ENCODE measurements around the gene PARPBP. TPM values are rescaled to one million over a fixed set of nuclear protein-coding genes. Genes with fewer than 3 reads are reported as not detected.
"Not testable (repeated sequence)": the region's sequence is repeated elsewhere in the genome, so short reads cannot be mapped to it uniquely, and the experiment has no call there.

PARPBP gene
- polyA plus RNA-seq, 3 donors, result 0.68 to 1.8 (median 1.6) TPM

DNA sequence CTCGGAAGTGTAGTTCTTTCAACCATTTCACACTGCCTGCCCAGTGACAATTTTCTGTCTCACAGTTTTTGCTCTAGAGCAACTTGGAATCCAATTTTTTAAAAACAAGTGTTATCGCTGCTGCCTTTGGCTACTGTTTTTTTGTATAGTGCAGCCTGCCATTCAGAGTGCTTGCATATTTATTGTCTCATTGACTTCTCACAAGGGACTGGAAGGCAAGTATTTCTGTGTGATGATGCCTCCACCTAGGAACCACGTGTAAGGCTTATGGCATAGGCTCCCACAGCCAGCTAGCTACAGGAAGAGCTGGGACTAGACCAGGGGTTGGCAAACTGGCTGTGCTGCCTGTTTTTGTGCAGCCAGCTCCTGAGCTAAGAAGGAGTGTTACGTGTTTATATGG is 903 bp downstream of the PARPBP start:
- intact Hi-C loops (cut with micrococcal nuclease), result loop anchor here in 1 of 2 donors (5.0 kb wide), 1 partner anchor 59 kb away; the partner anchor contains the start of gene WASHC3
- no peaks in the 10 kb centered on the region for H3K27me3 Mint-ChIP-seq (ENCODE audit: low read depth in 3 of 3)
- TF ChIP-seq, protein P1, sequence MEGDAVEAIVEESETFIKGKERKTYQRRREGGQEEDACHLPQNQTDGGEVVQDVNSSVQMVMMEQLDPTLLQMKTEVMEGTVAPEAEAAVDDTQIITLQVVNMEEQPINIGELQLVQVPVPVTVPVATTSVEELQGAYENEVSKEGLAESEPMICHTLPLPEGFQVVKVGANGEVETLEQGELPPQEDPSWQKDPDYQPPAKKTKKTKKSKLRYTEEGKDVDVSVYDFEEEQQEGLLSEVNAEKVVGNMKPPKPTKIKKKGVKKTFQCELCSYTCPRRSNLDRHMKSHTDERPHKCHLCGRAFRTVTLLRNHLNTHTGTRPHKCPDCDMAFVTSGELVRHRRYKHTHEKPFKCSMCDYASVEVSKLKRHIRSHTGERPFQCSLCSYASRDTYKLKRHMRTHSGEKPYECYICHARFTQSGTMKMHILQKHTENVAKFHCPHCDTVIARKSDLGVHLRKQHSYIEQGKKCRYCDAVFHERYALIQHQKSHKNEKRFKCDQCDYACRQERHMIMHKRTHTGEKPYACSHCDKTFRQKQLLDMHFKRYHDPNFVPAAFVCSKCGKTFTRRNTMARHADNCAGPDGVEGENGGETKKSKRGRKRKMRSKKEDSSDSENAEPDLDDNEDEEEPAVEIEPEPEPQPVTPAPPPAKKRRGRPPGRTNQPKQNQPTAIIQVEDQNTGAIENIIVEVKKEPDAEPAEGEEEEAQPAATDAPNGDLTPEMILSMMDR (IDR thresholded peaks at IDR 0.05), result no peak
- H3K79me2 ChIP-seq (ENCODE audit: insufficient read depth, low read length), result peaks cover 55% of the 10 kb centered on the region
- H3K36me3 Mint-ChIP-seq, result peaks cover 22 to 25% of the 10 kb centered on the region in 2 donors
- peaks cover 19% of the 10 kb centered on the region for H3K4me1 Mint-ChIP-seq
- H3K9me3 ChIP-seq (replicated peaks in 1 of 2; ENCODE audit: control insufficient read depth in 1 of 2, insufficient read depth in 1 of 2, low read length in 2 of 2), result no peaks in the 10 kb centered on the region
- H3K36me3 ChIP-seq (replicated peaks in 1 of 2; ENCODE audit: control insufficient read depth in 1 of 2, insufficient read depth in 2 of 2, low read length in 2 of 2), result peaks cover 9 to 29% of the 10 kb centered on the region in 2 donors
- peak overlapping the region; percentile 91 for H3K4me3 Mint-ChIP-seq
- DNase-seq, result no peak
- 63% methylated on average over 4 of the region's 4 CpGs for WGBS (ENCODE audit: insufficient coverage)
- no peak overlapping the region for H3K9ac ChIP-seq (ENCODE audit: insufficient read depth, low read length, poor library complexity, severe bottlenecking)
- peak overlapping the region in 1 of 7 donors; percentile 56 for H3K27ac Mint-ChIP-seq
- H3K27ac ChIP-seq (ENCODE audit: low read depth in 1 of 2, low read length in 2 of 2), result no peak overlapping the region
- peaks cover 21 to 26% of the 10 kb centered on the region in 2 donors for H3K4me1 ChIP-seq (ENCODE audit: control insufficient read depth in 1 of 2, insufficient read depth in 2 of 2, low read length in 2 of 2)
- no peaks in the 10 kb centered on the region for H3K9me3 Mint-ChIP-seq
- no peaks in the 10 kb centered on the region for H3K27me3 ChIP-seq (ENCODE audit: control insufficient read depth in 2 of 2, insufficient read depth in 2 of 2, low read length in 2 of 2)
- H3K4me3 ChIP-seq (replicated peaks in 1 of 3; ENCODE audit: low read depth in 2 of 3, low read length in 3 of 3), result peak overlapping the region in 2 of 3 experiments; percentile 81 to 84
- peak overlapping the region; percentile 92 for H3K4me2 ChIP-seq (replicated peaks; ENCODE audit: extremely low read depth, low read length, poor library complexity, severe bottlenecking)
- H4K20me1 ChIP-seq (ENCODE audit: insufficient read depth, low read length), result no peaks in the 10 kb centered on the region
- H2AFZ ChIP-seq (ENCODE audit: insufficient read depth, low read depth, low read length, poor library complexity, severe bottlenecking), result peak overlapping the region; percentile 92

DNA sequence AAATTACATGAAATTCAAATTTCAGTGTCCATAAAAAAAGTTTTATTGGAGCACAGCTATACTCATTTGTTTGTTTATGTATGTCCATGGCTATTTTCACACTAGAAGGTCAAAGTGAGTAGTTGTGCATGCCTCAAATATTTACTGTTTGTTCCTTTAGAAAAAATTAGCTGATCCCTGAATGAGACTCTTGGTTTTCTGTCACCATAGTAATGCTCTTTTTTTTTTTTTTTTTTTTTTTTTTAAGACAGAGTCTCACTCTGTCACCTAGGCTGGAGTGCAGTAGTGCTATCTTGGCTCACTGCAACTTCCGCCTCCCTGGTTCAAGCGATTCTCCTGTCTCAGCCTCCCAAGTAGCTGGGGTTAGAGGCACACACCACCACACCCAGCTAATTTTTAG is 1.3 kb downstream of the PARPBP start:
- H3K4me2 ChIP-seq (replicated peaks; ENCODE audit: extremely low read depth, low read length, poor library complexity, severe bottlenecking); H3K4me3 ChIP-seq (replicated peaks in 1 of 3; ENCODE audit: low read depth in 2 of 3, low read length in 3 of 3); DNase-seq; H3K9me3 ChIP-seq (replicated peaks in 1 of 2; ENCODE audit: control insufficient read depth in 1 of 2, insufficient read depth in 1 of 2, low read length in 2 of 2); H3K27ac ChIP-seq (ENCODE audit: low read depth in 1 of 2, low read length in 2 of 2); H3K27me3 ChIP-seq (ENCODE audit: control insufficient read depth in 2 of 2, insufficient read depth in 2 of 2, low read length in 2 of 2); H4K20me1 ChIP-seq (ENCODE audit: insufficient read depth, low read length); H3K9me3 Mint-ChIP-seq; H3K9ac ChIP-seq (ENCODE audit: insufficient read depth, low read length, poor library complexity, severe bottlenecking); H3K4me3 Mint-ChIP-seq; H3K27me3 Mint-ChIP-seq (ENCODE audit: low read depth in 3 of 3): not testable (repeated sequence)
- peaks cover 21 to 26% of the 10 kb centered on the region in 2 donors for H3K4me1 ChIP-seq (ENCODE audit: control insufficient read depth in 1 of 2, insufficient read depth in 2 of 2, low read length in 2 of 2)
- peaks cover 11 to 29% of the 10 kb centered on the region in 2 donors for H3K36me3 ChIP-seq (replicated peaks in 1 of 2; ENCODE audit: control insufficient read depth in 1 of 2, insufficient read depth in 2 of 2, low read length in 2 of 2)
- Mint-ChIP-seq H3K4me1 (peaks cover 19% of the 10 kb centered on the region), H3K36me3 (peaks cover 24 to 25% of the 10 kb centered on the region in 2 donors), H3K27ac (peak overlapping the region in 1 of 7 donors; percentile 56)
- WGBS (ENCODE audit: insufficient coverage), result 100% methylated on average over 2 of the region's 2 CpGs
- H2AFZ ChIP-seq (ENCODE audit: insufficient read depth, low read depth, low read length, poor library complexity, severe bottlenecking), result peak overlapping the region; percentile 92
- intact Hi-C loops (cut with micrococcal nuclease), result loop anchor here in 1 of 2 donors (5.0 kb wide), 1 partner anchor 59 kb away; the partner anchor contains the start of gene WASHC3
- H3K79me2 ChIP-seq (ENCODE audit: insufficient read depth, low read length), result peaks cover 57% of the 10 kb centered on the region

DNA sequence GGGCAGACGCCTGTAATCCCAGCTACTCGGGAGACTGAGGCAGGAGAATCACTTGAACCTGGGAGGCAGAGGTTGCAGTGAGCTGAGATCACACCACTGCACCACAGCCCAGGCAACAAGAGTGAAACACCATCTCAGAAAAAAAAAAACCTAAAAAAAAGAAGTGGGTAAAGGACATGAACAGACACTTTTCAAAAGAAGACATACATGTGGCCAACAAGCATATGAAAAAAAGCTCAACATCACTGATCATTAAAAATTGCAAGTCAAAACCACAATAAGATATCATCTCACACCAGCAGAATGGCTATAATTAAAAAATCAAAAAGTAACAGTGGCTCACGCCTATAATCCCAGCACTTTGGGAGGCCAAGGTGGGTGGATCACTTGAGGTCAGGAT is 10.7 kb downstream of the PARPBP start:
- H3K4me1 Mint-ChIP-seq; H3K27ac ChIP-seq (ENCODE audit: low read depth in 1 of 2, low read length in 2 of 2); H3K9me3 ChIP-seq (replicated peaks in 1 of 2; ENCODE audit: control insufficient read depth in 1 of 2, insufficient read depth in 1 of 2, low read length in 2 of 2); H3K4me1 ChIP-seq (ENCODE audit: control insufficient read depth in 1 of 2, insufficient read depth in 2 of 2, low read length in 2 of 2); intact Hi-C loops (cut with micrococcal nuclease); H3K27ac Mint-ChIP-seq; H3K27me3 ChIP-seq (ENCODE audit: control insufficient read depth in 2 of 2, insufficient read depth in 2 of 2, low read length in 2 of 2); H3K4me2 ChIP-seq (replicated peaks; ENCODE audit: extremely low read depth, low read length, poor library complexity, severe bottlenecking); DNase-seq; H3K27me3 Mint-ChIP-seq (ENCODE audit: low read depth in 3 of 3); H4K20me1 ChIP-seq (ENCODE audit: insufficient read depth, low read length); H3K4me3 Mint-ChIP-seq; H2AFZ ChIP-seq (ENCODE audit: insufficient read depth, low read depth, low read length, poor library complexity, severe bottlenecking); H3K9ac ChIP-seq (ENCODE audit: insufficient read depth, low read length, poor library complexity, severe bottlenecking); H3K4me3 ChIP-seq (replicated peaks in 1 of 3; ENCODE audit: low read depth in 2 of 3, low read length in 3 of 3): not testable (repeated sequence)
- peaks cover 8 to 39% of the 10 kb centered on the region in 2 donors for H3K36me3 ChIP-seq (replicated peaks in 1 of 2; ENCODE audit: control insufficient read depth in 1 of 2, insufficient read depth in 2 of 2, low read length in 2 of 2)
- WGBS (ENCODE audit: insufficient coverage), result 92% methylated on average over 2 of the region's 3 CpGs
- peaks cover 13% of the 10 kb centered on the region for H3K79me2 ChIP-seq (ENCODE audit: insufficient read depth, low read length)
- H3K36me3 Mint-ChIP-seq, result peaks cover 46 to 64% of the 10 kb centered on the region in 2 donors
- peaks cover 8 to 15% (median 9%) of the 10 kb centered on the region in 7 donors for H3K9me3 Mint-ChIP-seq

DNA sequence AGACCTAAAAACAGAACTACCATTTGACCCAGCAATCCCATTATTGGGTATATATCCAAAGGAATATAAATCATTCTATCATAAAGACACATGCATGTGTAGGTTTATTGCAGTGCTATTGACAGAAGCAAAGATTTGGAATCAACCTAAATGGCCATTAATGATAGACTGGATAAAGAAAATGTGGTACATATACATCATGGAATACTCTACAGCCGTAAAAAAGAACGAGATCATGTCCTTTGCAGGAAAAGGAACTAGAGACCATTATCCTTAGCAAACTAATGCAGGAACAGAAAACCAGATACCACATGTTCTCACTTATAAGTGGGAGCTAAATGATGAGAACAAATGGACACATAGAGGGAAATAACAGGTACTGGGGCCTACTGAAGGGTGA is 11.5 kb downstream of the PARPBP start:
- H3K9ac ChIP-seq (ENCODE audit: insufficient read depth, low read length, poor library complexity, severe bottlenecking); DNase-seq; H3K27me3 Mint-ChIP-seq (ENCODE audit: low read depth in 3 of 3); intact Hi-C loops (cut with micrococcal nuclease); H3K27ac ChIP-seq (ENCODE audit: low read depth in 1 of 2, low read length in 2 of 2); H3K4me3 Mint-ChIP-seq; H3K4me1 ChIP-seq (ENCODE audit: control insufficient read depth in 1 of 2, insufficient read depth in 2 of 2, low read length in 2 of 2); H3K4me2 ChIP-seq (replicated peaks; ENCODE audit: extremely low read depth, low read length, poor library complexity, severe bottlenecking); H3K9me3 ChIP-seq (replicated peaks in 1 of 2; ENCODE audit: control insufficient read depth in 1 of 2, insufficient read depth in 1 of 2, low read length in 2 of 2); H3K79me2 ChIP-seq (ENCODE audit: insufficient read depth, low read length); H3K27me3 ChIP-seq (ENCODE audit: control insufficient read depth in 2 of 2, insufficient read depth in 2 of 2, low read length in 2 of 2); H3K4me3 ChIP-seq (replicated peaks in 1 of 3; ENCODE audit: low read depth in 2 of 3, low read length in 3 of 3); H3K4me1 Mint-ChIP-seq; H4K20me1 ChIP-seq (ENCODE audit: insufficient read depth, low read length); H2AFZ ChIP-seq (ENCODE audit: insufficient read depth, low read depth, low read length, poor library complexity, severe bottlenecking); H3K27ac Mint-ChIP-seq: not testable (repeated sequence)
- H3K9me3 Mint-ChIP-seq, result peaks cover 8 to 15% (median 9%) of the 10 kb centered on the region in 7 donors
- peaks cover 3 to 33% of the 10 kb centered on the region in 2 donors for H3K36me3 ChIP-seq (replicated peaks in 1 of 2; ENCODE audit: control insufficient read depth in 1 of 2, insufficient read depth in 2 of 2, low read length in 2 of 2)
- H3K36me3 Mint-ChIP-seq, result peaks cover 39 to 61% of the 10 kb centered on the region in 2 donors
- WGBS (ENCODE audit: insufficient coverage), result no CpG with 5 or more reads among the region's 2 CpGs
